Upper lobe of left lung (tissue), 6 donors: ENCODE data around the gene HIVEP2. TPM values are rescaled to one million over a fixed set of nuclear protein-coding genes. Genes with fewer than 3 reads are reported as not detected.

Experiments used
- ATAC-seq, 2 donors: fragments of 200-7000 bp; cut with Tn5 transposase; one replicate each; pipeline ENCODE4 v1.9.1; 2022; ENCODE audit warnings: mild to moderate bottlenecking in 2 of 2, moderate library complexity in 2 of 2; ENCODE audit not compliant: low FRiP score in 2 of 2
- DNase-seq, 2 donors: peaks; one replicate each; pipeline ENCODE4 v3.0.0-alpha.2; 2019 to 2020
- H3K27ac ChIP-seq, 4 donors: fragments of 200-600 bp; sonication (generic); one replicate each; pipeline ENCODE4 v1.5.1; 2016 to 2019
- H3K27me3 ChIP-seq, 4 donors: fragments of 200-600 bp; sonication (generic); one replicate each; pipeline ENCODE4 v1.5.1; 2017 to 2019
- H3K36me3 ChIP-seq, 4 donors: fragments of 200-600 bp; sonication (generic); one replicate each; pipeline ENCODE4 v1.5.1; 2016 to 2019
- H3K4me1 ChIP-seq, 4 donors: fragments of 200-600 bp; sonication (generic); one replicate each; pipeline ENCODE4 v1.5.1; 2018 to 2019
- H3K4me3 ChIP-seq, 4 donors: fragments of 200-600 bp; sonication (generic); one replicate each; pipeline ENCODE4 v1.5.1; 2017 to 2019; ENCODE audit warnings: mild to moderate bottlenecking in 2 of 4, moderate library complexity in 1 of 4
- H3K9me3 ChIP-seq, 4 donors: fragments of 200-600 bp; sonication (generic); one replicate each; pipeline ENCODE4 v1.5.1; 2018 to 2019
- EP300 ChIP-seq, 4 donors: sonication (generic); formaldehyde crosslinking; IDR thresholded peaks; one replicate each; pipeline ENCODE4 v1.5.1; 2017; ENCODE audit warnings: antibody characterized with exemption in 4 of 4, control low read depth in 2 of 4
- POLR2A ChIP-seq, 4 donors: fragments of 450-650 bp; IDR thresholded peaks; one replicate each; pipeline ENCODE4 v1.5.1; 2016 to 2017; ENCODE audit warnings: antibody characterized with exemption in 4 of 4, mild to moderate bottlenecking in 2 of 4
- POLR2AphosphoS5 ChIP-seq, 2 donors: sonication (generic); formaldehyde crosslinking; IDR thresholded peaks; one replicate each; pipeline ENCODE4 v1.5.1; 2017; ENCODE audit warnings: antibody characterized with exemption in 2 of 2
- WGBS, 2 donors: methylation state at CpG; one replicate each; pipeline ENCODE4 v1.1.5; 2017 to 2018; 5-methylcytosine and 5-hydroxymethylcytosine counted together
- total RNA-seq, 6 donors: library from RNA; depleted of rRNA in 4 of 6; stranded (reverse); fragments of >200 nt in 4 of 6; gene quantifications; one replicate each; pipeline versions ENCODE4 v1.1.0 to v1.2.1, GENCODE V29; 2016 to 2021
- TF ChIP-seq, protein P1 (sequence below), 6 experiments: fragments of 450-650 bp in 4 of 6; fragments of 200-600 bp in 2 of 6; sonication (generic) in 2 of 6; IDR thresholded peaks; one replicate each; pipeline ENCODE4 v1.5.1; 2016 to 2019; ENCODE audit warnings: antibody characterized with exemption in 6 of 6
- donor health status: DM: no; HTN: no; CAD: no; lungs with moderate emphysema.
- donor health status: DM: no; HTN: yes; CAD: no; lungs with severe emphysema.

HIVEP2 gene
- total RNA-seq, 6 donors from 2014 or later = 10.4 to 32.5 (median 19.6) TPM

DNA sequence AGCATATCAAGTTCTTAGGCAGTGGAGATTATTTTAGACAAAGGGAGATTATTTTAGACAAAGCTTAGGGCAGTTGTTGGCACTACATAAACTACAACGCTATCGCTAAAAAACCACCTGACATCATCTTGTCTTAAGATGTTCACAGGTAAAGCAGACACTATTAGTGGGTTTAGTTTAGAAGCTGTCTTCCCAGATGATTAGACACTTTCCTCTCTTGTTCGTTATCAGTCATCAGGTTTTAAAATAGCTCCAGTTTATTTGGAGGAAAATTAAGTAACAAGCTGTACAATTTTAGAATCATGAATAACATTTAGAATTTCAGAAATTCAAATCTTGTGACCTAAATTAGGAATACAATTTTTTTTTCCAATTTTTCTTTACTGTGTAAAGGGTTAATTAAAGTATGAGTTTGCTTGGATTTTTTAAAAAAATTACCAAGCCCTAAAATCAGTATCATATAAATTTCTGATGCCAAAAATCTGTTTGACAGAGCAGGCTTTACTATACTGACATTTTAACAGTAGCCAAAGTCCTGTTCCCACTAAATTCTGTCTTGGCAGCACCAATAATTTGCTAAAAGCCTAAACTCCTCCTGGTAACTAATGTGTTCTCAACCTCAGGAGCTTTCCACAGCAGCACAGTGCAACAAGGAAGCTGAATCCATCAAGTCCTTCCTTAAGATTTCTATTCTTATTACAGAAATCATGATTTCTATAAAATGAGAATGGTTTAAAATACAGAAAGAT lies 109.0 kb downstream of the HIVEP2 start:
- TF ChIP-seq EP300 (IDR thresholded peaks at IDR 0.05) (no peak), POLR2A (IDR thresholded peaks at IDR 0.05) (no peak), POLR2AphosphoS5 (IDR thresholded peaks at IDR 0.05) (no peak)
- TF ChIP-seq, protein P1, sequence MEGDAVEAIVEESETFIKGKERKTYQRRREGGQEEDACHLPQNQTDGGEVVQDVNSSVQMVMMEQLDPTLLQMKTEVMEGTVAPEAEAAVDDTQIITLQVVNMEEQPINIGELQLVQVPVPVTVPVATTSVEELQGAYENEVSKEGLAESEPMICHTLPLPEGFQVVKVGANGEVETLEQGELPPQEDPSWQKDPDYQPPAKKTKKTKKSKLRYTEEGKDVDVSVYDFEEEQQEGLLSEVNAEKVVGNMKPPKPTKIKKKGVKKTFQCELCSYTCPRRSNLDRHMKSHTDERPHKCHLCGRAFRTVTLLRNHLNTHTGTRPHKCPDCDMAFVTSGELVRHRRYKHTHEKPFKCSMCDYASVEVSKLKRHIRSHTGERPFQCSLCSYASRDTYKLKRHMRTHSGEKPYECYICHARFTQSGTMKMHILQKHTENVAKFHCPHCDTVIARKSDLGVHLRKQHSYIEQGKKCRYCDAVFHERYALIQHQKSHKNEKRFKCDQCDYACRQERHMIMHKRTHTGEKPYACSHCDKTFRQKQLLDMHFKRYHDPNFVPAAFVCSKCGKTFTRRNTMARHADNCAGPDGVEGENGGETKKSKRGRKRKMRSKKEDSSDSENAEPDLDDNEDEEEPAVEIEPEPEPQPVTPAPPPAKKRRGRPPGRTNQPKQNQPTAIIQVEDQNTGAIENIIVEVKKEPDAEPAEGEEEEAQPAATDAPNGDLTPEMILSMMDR (IDR thresholded peaks at IDR 0.05) = no peak
- H3K4me3 ChIP-seq = no peak overlapping the region
- 94% methylated on average over 3 of the region's 3 CpGs for WGBS, 2 donors
- ATAC-seq (no peak), DNase-seq (no peak)
- H3K9me3 ChIP-seq = no peaks in the 10 kb centered on the region
- peaks cover 0 to 7% (median 0%) of the 10 kb centered on the region in 4 donors for H3K4me1 ChIP-seq
- H3K27ac ChIP-seq = no peak overlapping the region
- no peaks in the 10 kb centered on the region for H3K27me3 ChIP-seq
- H3K36me3 ChIP-seq = no peaks in the 10 kb centered on the region

DNA sequence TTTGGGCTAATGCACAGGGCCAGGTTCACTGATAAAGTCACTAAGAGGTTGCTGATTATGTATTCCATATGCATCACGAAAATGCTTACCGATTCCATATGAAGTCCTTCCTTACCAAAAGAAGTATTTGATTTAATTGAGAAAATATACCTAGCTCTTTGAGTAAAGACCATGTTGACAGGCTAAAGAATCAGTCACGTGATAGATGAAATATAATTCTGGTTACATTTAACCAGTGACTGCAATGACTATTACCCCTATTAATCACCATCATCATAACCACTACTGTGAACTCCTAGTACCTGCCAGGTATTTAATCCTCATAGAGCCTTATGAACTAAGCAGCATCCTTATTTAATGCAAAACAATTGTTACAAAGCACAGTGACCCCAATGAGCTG lies 110.1 kb downstream of the HIVEP2 start:
- H3K36me3 ChIP-seq = no peaks in the 10 kb centered on the region
- H3K4me3 ChIP-seq = no peak overlapping the region
- H3K27ac ChIP-seq = no peak overlapping the region
- no peaks in the 10 kb centered on the region for H3K9me3 ChIP-seq
- DNase-seq = no peak
- H3K27me3 ChIP-seq = no peaks in the 10 kb centered on the region
- H3K4me1 ChIP-seq = peaks cover 0 to 7% (median 0%) of the 10 kb centered on the region in 4 donors
- no peak for TF ChIP-seq POLR2A (IDR thresholded peaks at IDR 0.05)
- TF ChIP-seq POLR2AphosphoS5 (IDR thresholded peaks at IDR 0.05) = no peak
- no peak for TF ChIP-seq EP300 (IDR thresholded peaks at IDR 0.05)
- TF ChIP-seq, protein P1 (IDR thresholded peaks at IDR 0.05) = no peak
- no peak for ATAC-seq
- 85 to 96% methylated on average over 3 of the region's 3 CpGs for WGBS, 2 donors

DNA sequence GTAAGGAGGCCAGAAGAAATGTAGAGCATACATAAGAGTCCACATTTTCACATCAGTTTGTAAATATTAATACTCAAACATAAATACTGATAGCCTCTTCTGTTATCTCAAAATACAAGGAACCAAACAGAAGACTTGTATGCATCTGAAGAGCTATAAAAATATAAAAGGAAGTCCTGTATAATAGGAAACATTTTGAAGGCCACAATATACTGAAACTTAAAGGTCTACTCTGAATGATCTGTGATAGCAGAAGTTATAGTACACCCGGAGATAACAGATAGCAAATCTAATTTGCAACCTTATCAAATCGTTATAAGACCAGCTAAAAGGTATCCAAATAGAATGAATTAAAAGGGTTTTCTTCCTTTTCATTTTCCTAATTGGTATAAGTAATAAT lies 111.2 kb downstream of the HIVEP2 start:
- no peaks in the 10 kb centered on the region for H3K9me3 ChIP-seq
- ATAC-seq (no peak), DNase-seq (no peak)
- no peaks in the 10 kb centered on the region for H3K36me3 ChIP-seq
- H3K27ac ChIP-seq = no peak overlapping the region
- TF ChIP-seq, protein P1 (IDR thresholded peaks at IDR 0.05) = no peak
- TF ChIP-seq EP300 (IDR thresholded peaks at IDR 0.05) (no peak), POLR2AphosphoS5 (IDR thresholded peaks at IDR 0.05) (no peak), POLR2A (IDR thresholded peaks at IDR 0.05) (no peak)
- no peaks in the 10 kb centered on the region for H3K27me3 ChIP-seq
- 45 to 54% methylated on average over 2 of the region's 2 CpGs for WGBS, 2 donors
- no peaks in the 10 kb centered on the region for H3K4me1 ChIP-seq
- H3K4me3 ChIP-seq = no peak overlapping the region

DNA sequence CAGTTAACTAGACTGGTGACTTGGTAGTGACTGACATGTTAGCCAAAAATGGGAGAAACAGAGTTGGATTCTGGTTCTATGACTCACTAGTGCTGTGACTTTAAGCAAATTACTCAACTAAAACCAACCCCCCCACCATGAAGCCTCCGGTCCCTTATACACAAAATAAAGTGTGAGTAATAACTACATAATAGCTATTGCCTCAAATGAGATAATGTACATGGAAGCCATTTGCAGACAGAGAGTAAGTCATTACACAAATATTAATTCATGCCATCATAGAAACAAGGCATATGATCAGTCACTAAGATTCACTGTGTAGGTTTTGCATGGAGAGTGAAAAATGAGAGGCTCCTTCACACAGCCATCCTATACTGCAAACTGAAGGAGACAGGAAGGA lies 111.9 kb downstream of the HIVEP2 start:
- ATAC-seq = peak in 1 of 2 donors; percentile 71

More for the DNA sequence above, 111.9 kb downstream of the HIVEP2 start:
- Histone ChIP-seq H3K4me1 (peaks cover 0 to 1% (median 0%) of the 10 kb centered on the region in 4 donors), H3K9me3 (no peaks in the 10 kb centered on the region), H3K27ac (no peak overlapping the region), H3K4me3 (no peak overlapping the region), H3K27me3 (no peaks in the 10 kb centered on the region), H3K36me3 (no peaks in the 10 kb centered on the region)
- TF ChIP-seq, protein P1 (IDR thresholded peaks at IDR 0.05) = no peak
- TF ChIP-seq POLR2AphosphoS5 (IDR thresholded peaks at IDR 0.05) = no peak
- TF ChIP-seq POLR2A (IDR thresholded peaks at IDR 0.05) = no peak
- TF ChIP-seq EP300 (IDR thresholded peaks at IDR 0.05) = no peak
- DNase-seq = no peak
- WGBS, 2 donors = 56 to 67% methylated on average over 1 of the region's 1 CpG
